Activated T-cell treated with anti-CD3 and anti-CD28 coated beads, Interleukin-2, amount 50 U/mL, for 4 hours (primary cell): Measurements from ENCODE around the gene GBX1. TPM values are rescaled to one million over a fixed set of nuclear protein-coding genes. Genes with fewer than 3 reads are reported as not detected.

Experiments used
- ATAC-seq, 2 donors: fragments of 200-7000 bp; cut with Tn5 transposase; one replicate each; pipeline ENCODE4 v1.10.0; 2021
- DNase-seq: peaks from one replicate; pipeline ENCODE4 v3.0.0-alpha.2; 2020
- H3K27me3 Mint-ChIP-seq: one replicate; pipeline ENCODE4 v1.8.0; 2021; ENCODE audit warnings: low read depth, mixed read lengths
- H3K36me3 Mint-ChIP-seq: one replicate; pipeline ENCODE4 v1.8.0; 2022; ENCODE audit warnings: mixed read lengths; ENCODE audit not compliant: insufficient read depth
- H3K4me1 Mint-ChIP-seq: one replicate; pipeline ENCODE4 v1.8.0; 2021; ENCODE audit warnings: low read depth, mixed read lengths
- H3K4me3 Mint-ChIP-seq: one replicate; pipeline ENCODE4 v1.8.0; 2021; ENCODE audit warnings: mild to moderate bottlenecking, moderate library complexity, mixed read lengths
- H3K9me3 Mint-ChIP-seq: one replicate; pipeline ENCODE4 v1.8.0; 2021; ENCODE audit warnings: mixed read lengths
- total RNA-seq, 3 donors: library from RNA; stranded (reverse); gene quantifications; one replicate each; pipeline ENCODE4 v1.2.1, GENCODE V29; 2021

GBX1 gene
- total RNA-seq, 3 donors from 2014 or later: not detected

- Mint-ChIP-seq H3K9me3 (no peaks in the 10 kb centered on the region), H3K4me3 (no peak overlapping the region), H3K4me1 (no peaks in the 10 kb centered on the region), H3K27me3 (no peaks in the 10 kb centered on the region), H3K36me3 (peaks cover 14% of the 10 kb centered on the region)
- DNase-seq (no peak), ATAC-seq (no peak)
Measured at GRCh38 chr7:151133986-151134742, 33.3 kb downstream of the GBX1 start.

- H3K9me3 Mint-ChIP-seq: no peaks in the 10 kb centered on the region
- ATAC-seq (no peak), DNase-seq (no peak)
- H3K36me3 Mint-ChIP-seq: peaks cover 11% of the 10 kb centered on the region
- no peak overlapping the region for H3K4me3 Mint-ChIP-seq
- no peaks in the 10 kb centered on the region for H3K27me3 Mint-ChIP-seq
- no peaks in the 10 kb centered on the region for H3K4me1 Mint-ChIP-seq
Measured at GRCh38 chr7:151133266-151133985, 34.1 kb downstream of the GBX1 start.

GRCh38 chr7:151132461-151133205, 34.9 kb downstream of the GBX1 start:
- Mint-ChIP-seq H3K36me3 (peaks cover 11% of the 10 kb centered on the region), H3K9me3 (no peaks in the 10 kb centered on the region), H3K4me1 (no peaks in the 10 kb centered on the region), H3K4me3 (no peak overlapping the region), H3K27me3 (no peaks in the 10 kb centered on the region)
- ATAC-seq: no peak
- DNase-seq: no peak

GRCh38 chr7:151131592-151132293, 35.8 kb downstream of the GBX1 start:
- no peak overlapping the region for H3K4me3 Mint-ChIP-seq
- DNase-seq: no peak
- H3K4me1 Mint-ChIP-seq: no peaks in the 10 kb centered on the region
- H3K36me3 Mint-ChIP-seq: peaks cover 11% of the 10 kb centered on the region
- no peaks in the 10 kb centered on the region for H3K27me3 Mint-ChIP-seq
- H3K9me3 Mint-ChIP-seq: no peaks in the 10 kb centered on the region
- ATAC-seq: no peak

GRCh38 chr7:151131224-151131591, 36.3 kb downstream of the GBX1 start:
- no peak overlapping the region for H3K4me3 Mint-ChIP-seq
- H3K9me3 Mint-ChIP-seq: no peaks in the 10 kb centered on the region
- no peaks in the 10 kb centered on the region for H3K4me1 Mint-ChIP-seq
- peaks cover 7% of the 10 kb centered on the region for H3K36me3 Mint-ChIP-seq
- H3K27me3 Mint-ChIP-seq: no peaks in the 10 kb centered on the region
- no peak for ATAC-seq
- DNase-seq: no peak

- Mint-ChIP-seq H3K36me3 (peaks cover 6% of the 10 kb centered on the region), H3K4me1 (no peaks in the 10 kb centered on the region), H3K9me3 (no peaks in the 10 kb centered on the region), H3K27me3 (no peaks in the 10 kb centered on the region), H3K4me3 (no peak overlapping the region)
- DNase-seq (no peak), ATAC-seq (no peak)
Measured at GRCh38 chr7:151130741-151131157, 36.7 kb downstream of the GBX1 start.

- Mint-ChIP-seq H3K36me3 (peaks cover 3% of the 10 kb centered on the region), H3K9me3 (no peaks in the 10 kb centered on the region), H3K4me1 (no peaks in the 10 kb centered on the region), H3K4me3 (no peak overlapping the region), H3K27me3 (no peaks in the 10 kb centered on the region)
- ATAC-seq (no peak), DNase-seq (no peak)
Measured at GRCh38 chr7:151129960-151130591, 37.4 kb downstream of the GBX1 start.

GRCh38 chr7:151129117-151129959, 38.2 kb downstream of the GBX1 start:
- Mint-ChIP-seq H3K27me3 (no peaks in the 10 kb centered on the region), H3K36me3 (peaks cover 3% of the 10 kb centered on the region), H3K9me3 (no peaks in the 10 kb centered on the region), H3K4me1 (no peaks in the 10 kb centered on the region), H3K4me3 (no peak overlapping the region)
- no peak for DNase-seq
- no peak for ATAC-seq

- Mint-ChIP-seq H3K9me3 (no peaks in the 10 kb centered on the region), H3K36me3 (peaks cover 3% of the 10 kb centered on the region), H3K4me3 (no peak overlapping the region), H3K27me3 (no peaks in the 10 kb centered on the region), H3K4me1 (peaks cover 4% of the 10 kb centered on the region)
- no peak for ATAC-seq
- no peak for DNase-seq
Measured at GRCh38 chr7:151128716-151129115, 38.8 kb downstream of the GBX1 start.

GRCh38 chr7:151128144-151128543, 39.4 kb downstream of the GBX1 start:
- Mint-ChIP-seq H3K4me1 (peaks cover 4% of the 10 kb centered on the region), H3K9me3 (no peaks in the 10 kb centered on the region), H3K27me3 (no peaks in the 10 kb centered on the region), H3K4me3 (no peak overlapping the region), H3K36me3 (peaks cover 3% of the 10 kb centered on the region)
- ATAC-seq: no peak
- DNase-seq: no peak

- ATAC-seq: no peak
- peaks cover under 1% of the 10 kb centered on the region for H3K36me3 Mint-ChIP-seq
- no peak overlapping the region for H3K4me3 Mint-ChIP-seq
- no peaks in the 10 kb centered on the region for H3K27me3 Mint-ChIP-seq
- H3K4me1 Mint-ChIP-seq: peaks cover 4% of the 10 kb centered on the region
- no peak for DNase-seq
- no peaks in the 10 kb centered on the region for H3K9me3 Mint-ChIP-seq
Measured at GRCh38 chr7:151126491-151127137, 40.9 kb downstream of the GBX1 start.

- no peak overlapping the region for H3K4me3 Mint-ChIP-seq
- H3K27me3 Mint-ChIP-seq: no peaks in the 10 kb centered on the region
- H3K9me3 Mint-ChIP-seq: no peaks in the 10 kb centered on the region
- H3K36me3 Mint-ChIP-seq: peaks cover 2% of the 10 kb centered on the region
- ATAC-seq: no peak
- H3K4me1 Mint-ChIP-seq: peaks cover 5% of the 10 kb centered on the region
- no peak for DNase-seq
Measured at GRCh38 chr7:151125846-151126481, 41.5 kb downstream of the GBX1 start.
